ENCODE data around the gene TRAPPC10.
"Not testable (repeated sequence)": the region's sequence is repeated elsewhere in the genome, so short reads cannot be mapped to it uniquely, and the experiment has no call there.

The TRAPPC10 gene

GRCh38 chr21:44154816-44155230, 142.7 kb downstream of the TRAPPC10 start:
- not testable (repeated sequence) for DNase-seq

- DNase-seq: not testable (repeated sequence)
Measured at GRCh38 chr21:44155231-44155993, 143.3 kb downstream of the TRAPPC10 start.

- DNase-seq: not testable (repeated sequence)
Measured at GRCh38 chr21:44155994-44156380, 143.9 kb downstream of the TRAPPC10 start.
